ENCODE data around the gene BCL2L12.
A peak's percentile ranks its signal among the peaks of the same experiment; 100 is the strongest.

The BCL2L12 gene

DNA sequence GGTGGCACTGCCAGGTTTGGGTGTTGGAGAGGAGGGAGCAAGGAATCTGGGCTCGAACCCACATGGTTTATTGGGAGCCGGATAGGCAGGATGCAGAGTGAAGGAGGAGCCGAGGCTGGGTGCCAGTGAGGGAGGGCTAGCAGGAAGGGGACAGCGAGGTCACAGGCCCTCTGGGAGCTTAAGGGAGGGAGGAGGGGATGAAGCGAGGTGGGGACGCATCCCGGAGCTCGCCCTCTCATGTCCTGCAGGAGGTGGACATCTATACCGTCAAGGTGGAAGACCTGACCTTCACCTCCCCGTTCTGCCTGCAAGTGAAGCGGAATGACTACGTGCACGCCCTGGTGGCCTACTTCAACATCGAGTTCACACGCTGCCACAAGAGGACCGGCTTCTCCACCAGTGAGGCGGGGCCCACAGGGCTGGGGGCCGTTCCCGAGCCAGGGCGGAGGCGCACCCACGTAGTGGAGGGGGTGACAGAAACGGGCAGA, 20.2 kb downstream of the BCL2L12 start:
- DNase-seq (ENCODE audit: low read depth), result no peak

DNA sequence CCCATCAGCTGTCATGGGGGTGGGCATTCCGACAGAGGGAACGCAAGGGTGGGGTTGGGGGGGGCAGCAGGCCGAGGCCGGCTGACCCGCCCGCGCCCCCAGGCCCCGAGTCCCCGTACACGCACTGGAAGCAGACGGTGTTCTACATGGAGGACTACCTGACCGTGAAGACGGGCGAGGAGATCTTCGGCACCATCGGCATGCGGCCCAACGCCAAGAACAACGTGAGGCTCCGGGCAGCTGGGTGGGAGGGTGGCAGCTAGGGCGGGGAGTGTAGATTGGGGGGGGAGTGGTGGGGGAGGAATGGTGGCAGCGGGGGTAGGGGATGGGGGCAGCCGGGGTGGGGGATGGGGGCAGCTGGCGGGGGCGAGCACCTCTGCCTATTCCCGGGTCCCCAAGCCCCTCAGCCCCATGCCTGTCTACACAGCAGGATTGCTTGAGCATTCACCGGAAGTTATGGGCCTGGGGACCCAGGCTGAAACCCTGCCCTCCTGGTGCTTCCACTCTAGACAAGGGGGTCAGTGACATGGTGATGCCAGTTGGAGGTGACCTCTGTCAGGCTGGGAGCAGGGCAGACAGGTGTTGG, 20.9 kb downstream of the BCL2L12 start:
- no peak for DNase-seq (ENCODE audit: low read depth)

DNA sequence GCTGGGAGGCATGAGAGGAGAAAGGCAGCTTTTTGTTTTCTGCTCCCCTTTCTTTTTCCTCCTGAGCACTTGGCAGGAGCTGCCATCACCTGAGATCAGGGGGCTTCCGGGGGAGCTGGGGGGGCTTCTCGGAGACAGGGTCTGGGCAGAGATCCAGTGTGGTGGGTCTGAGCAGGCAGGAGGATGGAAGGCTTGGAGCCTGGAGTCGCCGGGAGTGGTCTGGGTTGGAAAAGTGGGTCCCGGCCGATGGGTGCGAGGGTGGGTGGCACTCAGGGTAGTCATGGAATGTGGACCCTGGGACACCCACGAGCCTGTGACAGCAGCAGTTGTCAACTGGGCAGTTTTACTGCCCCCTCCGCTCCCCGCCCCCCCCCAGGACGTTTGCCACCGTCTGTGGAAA, 21.4 kb downstream of the BCL2L12 start:
- no peak for DNase-seq (ENCODE audit: low read depth)

DNA sequence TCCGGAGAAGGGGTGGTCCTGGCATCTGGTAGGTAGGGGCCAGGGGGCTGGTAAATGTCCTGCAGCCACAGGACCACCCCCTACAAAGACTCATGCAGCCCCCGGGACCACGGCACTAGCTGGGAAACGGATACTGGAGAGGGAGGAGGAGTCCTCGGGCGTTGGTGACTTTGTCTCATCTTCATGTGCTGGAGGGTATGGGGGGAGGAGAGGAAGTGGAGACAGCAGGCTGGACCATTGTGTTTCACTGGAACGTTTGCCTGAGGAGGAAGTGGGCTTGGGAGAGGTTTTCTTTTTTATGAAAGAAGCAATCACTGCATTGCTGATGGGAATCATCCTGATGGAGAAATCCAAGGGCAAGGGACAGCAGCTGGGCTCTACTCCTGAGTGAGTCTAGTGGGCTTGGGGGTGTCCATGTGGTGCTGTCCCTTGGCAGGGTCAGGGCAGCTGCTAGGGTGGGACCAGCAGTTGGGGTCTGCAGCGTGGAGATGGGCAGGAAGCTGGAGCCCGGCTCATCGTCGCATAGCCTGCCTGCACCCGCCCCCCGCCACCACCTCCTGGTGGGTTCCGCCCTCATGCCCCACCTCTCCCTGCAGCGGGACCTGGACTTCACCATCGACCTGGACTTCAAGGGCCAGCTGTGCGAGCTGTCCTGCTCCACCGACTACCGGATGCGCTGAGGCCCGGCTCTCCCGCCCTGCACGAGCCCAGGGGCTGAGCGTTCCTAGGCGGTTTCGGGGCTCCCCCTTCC, 22.0 kb downstream of the BCL2L12 start:
- DNase-seq (ENCODE audit: low read depth), result no peak

DNA sequence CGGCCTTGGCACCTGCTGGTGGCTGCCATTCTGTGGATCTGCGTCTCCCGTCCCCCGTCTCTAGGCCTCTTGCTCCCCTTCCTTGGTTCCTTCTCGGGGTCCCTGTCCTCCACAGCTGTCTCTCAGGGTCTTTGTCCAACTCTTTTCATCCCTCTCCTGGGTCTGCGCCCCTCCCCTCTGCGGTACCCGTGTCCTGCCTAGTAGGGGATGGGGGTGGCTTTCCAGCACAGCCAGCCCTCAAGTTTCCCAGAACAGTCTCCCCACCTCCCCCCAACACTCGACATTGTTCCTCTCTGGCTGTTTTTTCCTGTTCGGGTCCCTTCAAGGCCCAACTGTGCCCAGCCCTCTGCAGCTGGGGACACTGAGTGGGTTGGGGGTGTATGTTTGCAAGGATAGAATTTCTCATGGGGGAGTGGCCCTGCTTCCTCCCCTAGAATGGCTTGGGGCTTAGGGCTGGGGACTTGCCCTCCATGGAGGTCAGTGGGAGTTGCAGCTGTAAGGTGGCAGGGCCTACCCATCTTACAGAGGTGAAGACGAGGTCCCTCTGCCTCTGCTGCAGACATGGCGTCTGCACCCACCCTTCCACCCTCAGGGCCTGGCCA, 22.9 kb downstream of the BCL2L12 start:
- DNase-seq (ENCODE audit: low read depth), result no peak

DNA sequence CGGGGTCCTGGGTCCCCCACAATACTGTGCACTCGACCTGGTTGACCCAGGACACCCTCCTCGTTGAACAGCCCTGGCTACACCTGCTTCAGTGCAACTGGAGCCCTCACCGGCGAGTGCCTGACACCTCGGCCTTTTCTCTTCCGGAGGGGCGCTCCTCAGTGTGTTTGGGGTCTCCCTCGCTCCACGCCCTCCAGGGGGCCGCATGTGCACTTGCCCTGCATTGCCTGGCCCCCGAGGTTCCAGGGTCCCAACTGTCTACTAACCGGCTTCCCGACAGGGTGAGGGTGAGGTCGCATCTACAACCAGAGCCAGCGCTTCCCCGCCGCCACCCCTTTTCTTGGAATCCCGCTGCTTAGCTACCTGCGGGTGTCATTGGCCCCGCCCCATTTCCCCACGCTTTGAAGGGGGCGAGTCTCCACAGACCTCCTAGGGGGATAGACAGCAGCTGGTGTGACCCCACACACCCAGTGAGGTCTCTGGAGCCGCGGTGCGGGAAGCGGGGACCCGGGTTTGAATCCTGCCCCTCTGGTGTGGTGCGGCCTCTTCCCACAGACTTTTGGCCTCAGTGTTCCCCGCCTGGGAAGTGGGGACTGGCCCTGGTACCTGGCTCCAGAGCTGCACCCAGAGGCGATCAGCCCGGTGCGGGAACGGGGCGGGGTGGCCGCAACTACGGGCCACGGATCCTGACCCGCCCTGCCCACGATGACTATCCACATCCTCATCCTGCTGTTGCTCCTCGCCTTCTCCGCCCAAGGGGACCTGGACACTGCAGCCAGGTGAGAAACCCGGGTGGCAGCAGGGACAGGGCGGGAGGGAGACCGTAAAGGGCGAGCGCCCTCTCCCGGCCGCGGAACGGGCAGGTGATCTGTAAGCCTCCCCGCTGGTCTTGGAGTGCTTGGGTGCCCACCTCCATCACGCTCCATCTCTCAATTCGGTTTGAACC, 23.7 kb downstream of the BCL2L12 start, which contains the start of gene ADM5:
ADM5 (plus strand) TSS at position 462 of the 946 bp plus-strand sequence; CDS start at position 706, 244 bp downstream.
- no peak for DNase-seq (ENCODE audit: low read depth)

DNA sequence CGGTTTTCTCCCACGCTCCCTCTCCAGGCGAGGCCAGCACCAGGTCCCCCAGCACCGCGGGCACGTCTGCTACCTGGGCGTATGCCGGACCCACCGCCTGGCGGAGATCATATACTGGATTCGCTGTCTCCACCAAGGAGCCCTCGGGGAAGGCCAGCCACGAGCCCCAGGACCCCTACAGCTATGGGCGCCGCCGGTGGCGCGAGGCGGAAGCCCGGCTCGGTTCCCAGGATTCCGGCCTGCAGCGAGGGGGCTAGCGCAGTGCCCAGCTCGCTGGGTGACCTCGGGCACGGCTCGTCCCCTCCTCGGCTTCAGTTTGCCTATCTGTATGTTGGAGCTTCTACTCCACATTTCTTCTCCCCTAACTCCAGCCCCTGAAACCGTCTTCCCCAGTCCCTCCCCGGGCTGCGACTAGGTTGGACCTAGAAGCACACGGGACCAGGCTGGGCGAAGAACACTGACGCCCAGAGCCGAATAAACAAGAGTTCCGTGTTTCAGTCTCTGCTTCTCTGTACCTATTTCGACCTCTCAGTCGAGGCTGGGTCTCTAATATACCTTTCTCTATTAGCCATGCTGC, 24.4 kb downstream of the BCL2L12 start:
- no peak for DNase-seq (ENCODE audit: low read depth)

DNA sequence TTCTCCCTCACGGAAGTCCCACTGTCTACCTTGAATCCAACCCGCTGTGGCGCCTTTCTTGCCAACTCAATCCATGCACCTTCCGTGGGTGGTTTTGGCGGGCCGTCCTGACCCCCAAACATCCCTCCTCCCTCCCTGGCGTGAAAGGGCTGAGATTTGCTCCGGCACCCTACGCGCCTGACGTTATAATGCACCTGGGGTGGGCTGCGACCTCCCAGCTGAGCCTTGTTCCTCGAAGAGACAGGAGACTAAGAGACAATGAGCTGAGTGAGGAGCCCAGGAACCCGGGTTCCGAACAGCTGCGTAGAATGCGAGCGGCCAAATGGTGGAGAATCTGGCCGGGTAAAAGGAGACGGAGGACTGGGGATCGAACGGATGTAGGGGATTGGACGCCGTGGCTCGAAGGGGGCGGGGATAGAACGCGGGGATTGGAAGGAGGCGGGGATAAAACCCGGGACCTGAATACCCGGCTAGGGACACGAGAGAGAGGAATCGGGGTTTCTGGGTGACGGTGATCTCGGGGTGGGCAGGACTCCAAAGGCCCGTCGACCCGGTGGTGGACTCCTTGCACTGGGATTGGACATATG, 25.0 kb downstream of the BCL2L12 start, which contains the start of gene CPT1C:
CPT1C (plus strand) TSS at position 461 of the 587 bp plus-strand sequence. CDS start 1,137 bp downstream, outside the sequence.
- peak; percentile 25 for DNase-seq (ENCODE audit: low read depth)

DNA sequence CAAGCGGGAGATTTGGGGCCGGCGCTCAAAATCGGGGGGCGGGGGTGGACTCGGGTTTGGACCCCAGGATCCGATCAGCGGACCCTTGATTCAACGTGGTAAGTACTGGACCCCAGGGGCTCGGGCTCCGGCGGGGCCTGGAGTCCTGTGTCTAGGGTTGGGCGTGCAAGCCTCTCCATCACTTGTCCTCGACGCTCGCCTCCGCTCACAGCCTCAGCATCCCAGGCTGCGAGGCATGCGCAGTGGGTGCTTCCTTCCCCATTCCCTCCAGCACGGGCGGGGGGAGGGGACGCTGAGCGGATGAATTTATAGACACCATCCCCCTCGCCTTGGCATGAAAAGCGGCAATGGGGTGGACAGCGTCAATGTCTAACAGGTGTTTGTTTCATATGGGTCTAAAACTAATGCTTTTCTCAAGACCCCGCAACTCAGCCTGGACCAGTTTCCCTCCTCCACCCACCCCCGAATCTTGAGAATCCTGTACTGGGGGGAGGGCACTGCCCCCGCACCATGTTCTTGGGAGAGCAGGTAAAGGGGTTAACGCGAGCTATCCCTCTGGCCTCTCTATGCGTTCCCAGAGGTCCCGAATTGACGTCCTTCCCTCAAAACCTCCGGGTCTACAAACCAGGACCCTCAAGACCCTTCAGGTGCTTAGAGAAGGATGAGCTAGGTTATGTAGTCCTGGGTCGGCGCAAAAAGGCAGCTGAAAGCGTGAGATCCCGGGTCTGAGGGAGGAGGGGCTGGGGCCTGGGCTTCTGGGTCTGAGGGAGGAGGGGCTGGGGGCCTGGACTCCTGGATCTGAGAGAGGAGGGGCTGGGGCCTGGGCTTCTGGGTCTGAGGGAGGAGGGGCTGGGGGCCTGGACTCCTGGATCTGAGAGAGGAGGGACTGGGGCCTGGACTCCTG, 25.8 kb downstream of the BCL2L12 start:
- no peak for DNase-seq (ENCODE audit: low read depth)

DNA sequence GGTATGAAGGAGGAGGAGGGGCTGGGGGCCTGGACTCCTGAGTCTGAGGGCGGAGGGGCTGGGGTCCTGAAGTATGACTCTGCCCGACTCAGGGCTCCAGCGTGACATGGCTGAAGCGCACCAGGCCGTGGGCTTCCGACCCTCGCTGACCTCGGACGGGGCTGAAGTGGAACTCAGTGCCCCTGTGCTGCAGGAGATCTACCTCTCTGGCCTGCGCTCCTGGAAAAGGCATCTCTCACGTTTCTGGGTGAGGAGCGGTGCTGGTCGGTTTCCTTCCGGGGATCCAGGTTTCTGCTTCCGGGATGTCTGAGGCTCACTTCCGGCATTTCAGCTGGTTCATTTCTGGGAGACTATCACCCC, 26.4 kb downstream of the BCL2L12 start:
- no peak for DNase-seq (ENCODE audit: low read depth)

DNA sequence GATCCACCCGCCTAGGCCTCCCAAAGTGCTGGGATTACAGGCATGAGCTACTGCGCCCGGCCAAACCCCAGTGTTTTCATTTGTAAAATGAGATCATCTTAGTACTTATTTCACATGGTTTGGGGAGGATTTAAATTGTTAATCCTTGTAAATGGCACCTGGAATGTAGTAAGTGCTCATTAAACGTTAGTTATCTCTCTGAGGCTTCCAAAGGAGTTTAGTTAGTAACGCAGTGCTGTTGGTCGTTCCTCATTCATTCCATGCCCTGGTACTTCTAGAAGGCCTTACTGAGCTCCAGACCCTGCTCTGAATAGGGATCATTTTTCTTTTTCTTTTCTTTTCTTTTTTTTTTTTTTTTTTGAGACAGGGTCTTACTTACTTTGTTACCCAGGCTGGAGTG, 30.4 kb downstream of the BCL2L12 start:
- no peak for DNase-seq (ENCODE audit: low read depth)

DNA sequence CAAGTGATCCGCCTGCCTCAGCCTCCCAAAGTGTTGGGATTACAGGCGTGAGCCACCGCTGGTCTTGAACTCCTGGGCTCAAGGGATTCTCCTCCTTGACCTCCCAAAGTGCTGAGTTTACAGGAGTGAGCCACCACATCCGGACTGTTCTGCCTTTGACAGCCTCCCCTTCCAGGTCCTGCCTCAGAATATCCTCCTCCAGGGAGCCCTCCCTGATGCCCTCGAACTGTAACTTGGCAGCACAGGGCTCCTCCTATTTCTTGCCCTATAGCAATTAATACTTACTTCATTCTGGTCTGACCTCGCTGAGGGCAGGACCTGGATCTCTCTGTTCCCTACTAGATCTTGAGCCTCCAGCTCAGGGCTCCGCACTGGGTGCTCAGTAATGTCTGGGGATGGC, 31.1 kb downstream of the BCL2L12 start:
- no peak for DNase-seq (ENCODE audit: low read depth)

DNA sequence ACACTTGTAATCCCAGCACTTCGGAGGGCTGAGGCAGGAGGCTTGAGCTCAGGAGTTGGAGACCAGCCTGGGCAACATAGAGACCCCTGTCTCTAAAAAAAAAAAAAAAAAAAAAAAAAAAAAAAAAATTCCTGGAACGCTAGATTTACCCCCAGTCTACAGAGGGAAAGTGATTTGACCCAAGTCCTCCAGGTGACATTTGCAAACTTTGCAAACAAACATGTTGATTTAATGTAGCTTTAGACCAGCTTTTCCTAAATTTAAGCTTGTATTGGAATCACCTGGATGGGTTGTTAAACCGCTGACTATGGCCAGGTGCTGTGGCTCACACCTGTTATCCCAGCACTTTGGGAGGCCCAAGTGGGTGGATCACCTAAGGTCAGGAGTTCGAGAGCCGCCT, 33.6 kb downstream of the BCL2L12 start:
- DNase-seq (ENCODE audit: low read depth), result no peak

DNA sequence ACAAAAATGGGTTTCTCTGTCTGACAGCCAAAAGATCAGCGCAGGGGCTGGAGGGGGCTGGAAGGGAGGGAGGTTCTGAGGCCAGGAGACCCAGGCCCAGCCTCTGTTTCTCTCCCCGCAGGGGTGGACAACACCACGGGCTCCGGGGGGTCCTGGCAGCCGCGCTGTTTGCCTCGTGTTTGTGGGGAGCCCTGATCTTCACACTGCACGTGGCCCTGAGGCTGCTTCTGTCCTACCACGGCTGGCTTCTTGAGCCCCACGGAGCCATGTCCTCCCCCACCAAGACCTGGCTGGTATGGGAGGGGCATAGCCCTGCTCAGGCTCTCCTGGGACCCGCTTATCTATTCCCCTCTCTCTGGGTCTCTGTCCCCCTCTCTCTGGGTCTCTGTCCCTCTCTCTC, 34.8 kb downstream of the BCL2L12 start:
- no peak for DNase-seq (ENCODE audit: low read depth)

DNA sequence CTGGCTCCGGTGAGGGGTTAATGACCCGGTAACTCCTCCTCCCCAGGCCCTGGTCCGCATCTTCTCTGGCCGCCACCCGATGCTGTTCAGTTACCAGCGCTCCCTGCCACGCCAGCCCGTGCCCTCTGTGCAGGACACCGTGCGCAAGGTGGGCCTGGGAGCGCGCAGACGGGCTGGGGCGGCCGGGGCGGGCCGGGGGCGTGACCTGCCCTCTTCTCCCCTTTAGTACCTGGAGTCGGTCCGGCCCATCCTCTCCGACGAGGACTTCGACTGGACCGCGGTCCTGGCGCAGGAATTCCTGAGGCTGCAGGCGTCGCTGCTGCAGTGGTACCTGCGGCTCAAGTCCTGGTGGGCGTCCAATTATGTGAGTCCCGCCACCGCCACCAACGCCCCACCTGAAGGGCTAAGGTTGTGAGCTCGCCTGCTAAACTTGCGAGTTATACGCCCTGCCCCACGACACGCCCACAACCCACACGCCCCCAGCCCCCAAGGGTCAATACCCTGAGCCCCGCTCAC, 35.6 kb downstream of the BCL2L12 start:
- no peak for DNase-seq (ENCODE audit: low read depth)

DNA sequence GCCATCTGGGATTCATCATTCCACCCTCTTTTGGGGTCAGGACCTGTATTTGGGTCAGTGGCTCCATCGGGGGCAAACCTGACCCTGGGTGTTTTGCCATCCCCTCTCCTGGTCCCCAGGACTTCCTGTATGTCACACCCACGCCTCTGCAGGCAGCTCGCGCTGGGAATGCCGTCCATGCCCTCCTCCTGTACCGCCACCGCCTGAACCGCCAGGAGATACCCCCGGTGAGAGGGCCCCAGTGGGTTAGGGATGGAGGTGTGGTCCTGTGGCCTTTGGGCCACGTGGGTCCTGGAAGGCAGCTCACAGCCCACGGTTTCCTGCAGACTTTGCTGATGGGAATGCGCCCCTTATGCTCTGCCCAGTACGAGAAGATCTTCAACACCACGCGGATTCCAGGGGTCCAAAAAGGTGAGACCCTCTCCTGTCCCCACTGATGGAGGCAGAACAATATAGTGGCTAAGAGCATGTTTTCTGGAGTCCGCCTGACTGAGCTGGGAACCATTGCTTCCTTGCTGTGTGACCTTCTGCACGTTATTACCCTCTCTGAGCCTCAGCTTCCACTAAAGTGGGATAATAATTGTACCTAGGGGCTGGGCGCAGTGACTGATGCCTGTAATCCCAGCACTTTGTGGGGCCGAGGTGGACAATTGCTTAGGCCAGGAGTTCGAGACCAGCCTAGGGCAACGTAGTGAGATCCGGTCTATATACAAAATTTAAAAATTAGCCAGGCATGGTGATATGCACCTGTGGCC, 39.3 kb downstream of the BCL2L12 start:
- no peak for DNase-seq (ENCODE audit: low read depth)

DNA sequence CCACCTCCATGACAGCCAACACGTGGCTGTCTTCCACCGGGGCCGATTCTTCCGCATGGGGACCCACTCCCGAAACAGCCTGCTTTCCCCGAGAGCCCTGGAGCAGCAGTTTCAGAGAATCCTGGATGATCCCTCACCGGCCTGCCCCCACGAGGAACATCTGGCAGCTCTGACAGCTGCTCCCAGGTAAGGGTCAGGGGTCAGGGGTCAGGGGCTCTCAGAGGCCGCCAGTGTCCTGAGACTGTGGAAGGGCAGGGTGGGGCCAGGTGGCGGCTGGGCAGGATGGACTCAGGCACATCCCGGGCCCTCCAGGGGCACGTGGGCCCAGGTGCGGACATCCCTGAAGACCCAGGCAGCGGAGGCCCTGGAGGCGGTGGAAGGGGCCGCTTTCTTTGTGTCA, 40.2 kb downstream of the BCL2L12 start:
- no peak for DNase-seq (ENCODE audit: low read depth)

DNA sequence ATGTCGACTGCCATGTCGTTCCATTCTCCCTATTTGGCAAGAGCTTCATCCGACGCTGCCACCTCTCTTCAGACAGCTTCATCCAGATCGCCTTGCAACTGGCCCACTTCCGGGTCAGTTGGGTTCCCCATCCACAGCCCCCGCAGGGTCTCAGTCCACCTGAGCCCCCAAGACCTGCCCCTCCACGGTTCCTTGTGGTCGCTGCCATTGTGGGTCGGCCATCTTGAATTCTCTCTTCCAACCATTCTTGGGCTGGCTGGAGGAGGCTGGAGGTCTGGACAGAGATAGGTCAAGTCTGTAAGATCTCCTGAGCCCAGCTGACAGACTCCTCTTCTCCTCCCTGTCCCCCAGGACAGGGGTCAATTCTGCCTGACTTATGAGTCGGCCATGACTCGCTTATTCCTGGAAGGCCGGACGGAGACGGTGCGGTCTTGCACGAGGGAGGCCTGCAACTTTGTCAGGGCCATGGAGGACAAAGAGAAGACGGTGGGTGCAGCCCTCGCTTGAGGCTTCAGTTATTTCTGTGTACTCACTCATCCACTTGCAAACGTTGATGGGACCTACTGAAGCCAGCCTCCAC, 44.7 kb downstream of the BCL2L12 start:
- DNase-seq (ENCODE audit: low read depth), result no peak

DNA sequence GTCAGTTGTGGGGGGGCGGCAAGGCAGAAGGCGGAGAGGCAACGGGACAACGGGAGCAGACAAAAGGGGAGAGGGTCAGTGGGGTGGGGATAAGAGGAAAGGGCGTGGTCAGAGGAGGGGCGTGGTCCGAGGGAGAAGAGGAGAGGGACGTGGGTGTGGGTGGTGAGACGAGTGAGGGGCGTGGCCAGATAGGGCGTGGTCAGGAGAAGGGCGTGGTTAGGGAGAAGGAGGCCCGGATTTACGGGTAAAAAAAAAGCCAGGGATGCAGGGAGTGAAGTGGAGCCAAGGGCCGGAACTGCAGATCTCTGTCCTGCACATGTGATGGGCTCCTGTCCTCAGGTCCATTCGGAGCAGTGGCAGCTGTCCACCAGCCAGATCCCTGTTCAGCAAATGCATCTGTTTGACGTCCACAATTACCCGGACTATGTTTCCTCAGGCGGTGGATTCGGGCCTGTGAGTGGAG, 46.7 kb downstream of the BCL2L12 start:
- DNase-seq (ENCODE audit: low read depth), result no peak

All from stimulated activated CD8-positive, alpha-beta memory T cell treated with anti-CD3 and anti-CD28 coated beads, Interleukin-12 subunit alpha, Interleukin-12 subunit beta, amount 100 ng/mL, for 1 hour (primary cell).